ENCODE measurements around the gene SLC26A5. TPM values are rescaled to one million over a fixed set of nuclear protein-coding genes. Genes with fewer than 3 reads are reported as not detected.

Gene SLC26A5, protein sequence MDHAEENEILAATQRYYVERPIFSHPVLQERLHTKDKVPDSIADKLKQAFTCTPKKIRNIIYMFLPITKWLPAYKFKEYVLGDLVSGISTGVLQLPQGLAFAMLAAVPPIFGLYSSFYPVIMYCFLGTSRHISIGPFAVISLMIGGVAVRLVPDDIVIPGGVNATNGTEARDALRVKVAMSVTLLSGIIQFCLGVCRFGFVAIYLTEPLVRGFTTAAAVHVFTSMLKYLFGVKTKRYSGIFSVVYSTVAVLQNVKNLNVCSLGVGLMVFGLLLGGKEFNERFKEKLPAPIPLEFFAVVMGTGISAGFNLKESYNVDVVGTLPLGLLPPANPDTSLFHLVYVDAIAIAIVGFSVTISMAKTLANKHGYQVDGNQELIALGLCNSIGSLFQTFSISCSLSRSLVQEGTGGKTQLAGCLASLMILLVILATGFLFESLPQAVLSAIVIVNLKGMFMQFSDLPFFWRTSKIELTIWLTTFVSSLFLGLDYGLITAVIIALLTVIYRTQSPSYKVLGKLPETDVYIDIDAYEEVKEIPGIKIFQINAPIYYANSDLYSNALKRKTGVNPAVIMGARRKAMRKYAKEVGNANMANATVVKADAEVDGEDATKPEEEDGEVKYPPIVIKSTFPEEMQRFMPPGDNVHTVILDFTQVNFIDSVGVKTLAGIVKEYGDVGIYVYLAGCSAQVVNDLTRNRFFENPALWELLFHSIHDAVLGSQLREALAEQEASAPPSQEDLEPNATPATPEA
- total RNA-seq = not detected in 2 replicates

DNA sequence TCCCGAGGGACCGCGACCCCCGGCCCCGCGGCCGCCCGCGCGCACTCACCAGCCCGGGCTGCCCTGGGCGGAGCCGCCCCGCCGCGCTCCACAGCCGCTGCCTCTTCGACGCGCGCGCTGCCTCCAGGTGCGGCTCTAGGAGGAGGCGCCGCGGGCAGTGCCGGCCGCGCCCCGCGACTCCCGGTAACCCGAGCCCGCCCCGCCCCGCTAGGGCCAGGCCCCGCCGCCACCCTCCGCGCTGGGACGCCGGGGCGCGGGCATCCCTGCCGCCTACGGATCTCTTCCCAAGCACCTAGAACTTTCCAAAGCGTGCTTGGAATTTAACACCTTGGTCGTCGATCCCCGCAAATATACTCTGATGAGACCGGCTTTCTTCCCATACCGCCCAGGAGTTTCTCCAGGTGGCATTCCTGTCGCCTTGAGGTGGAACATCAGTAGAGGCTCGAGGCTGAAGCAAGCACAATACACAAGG, at the start of gene SLC26A5:
Gene SLC26A5, minus strand, starts transcription at position 159 of the 472 bp plus-strand sequence. CDS start 24,693 bp downstream, outside the sequence.

DNA sequence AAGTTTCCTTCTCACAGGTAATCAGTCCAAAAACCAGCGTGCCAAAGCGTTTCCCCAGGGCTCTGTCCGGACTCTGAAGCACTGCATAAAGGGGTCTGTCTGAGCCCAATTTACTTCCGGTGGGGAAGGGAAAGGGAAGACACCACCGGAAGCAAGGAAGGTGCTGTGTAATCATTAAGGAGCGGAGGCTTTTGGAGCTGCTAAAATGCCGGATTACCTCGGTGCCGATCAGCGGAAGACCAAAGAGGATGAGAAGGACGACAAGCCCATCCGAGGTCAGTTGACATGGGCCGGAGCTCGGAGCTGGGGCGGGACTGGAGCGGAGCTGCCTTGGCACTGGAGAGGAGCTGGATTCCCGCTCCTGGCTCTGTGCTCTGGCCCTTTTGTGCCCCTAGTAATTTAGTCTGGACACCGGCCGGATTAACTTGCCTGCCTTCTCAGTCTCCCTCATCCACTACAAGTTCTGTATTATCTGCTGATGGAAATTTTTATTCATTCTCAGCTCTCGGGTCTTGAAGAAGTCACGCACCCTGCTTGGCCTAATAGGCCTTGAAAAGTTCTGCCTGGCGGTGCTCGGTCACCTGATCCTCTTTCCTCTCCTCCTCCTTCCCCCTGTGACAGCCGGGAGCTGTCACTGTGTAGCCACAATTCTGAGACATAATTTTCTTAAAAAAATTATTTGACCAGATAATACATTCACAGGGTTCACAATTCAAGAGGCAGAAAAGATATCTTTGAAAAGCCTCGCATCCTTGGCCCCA, 98.3 kb downstream of the SLC26A5 start, which contains the start of gene PSMC2:
Gene PSMC2, plus strand, starts transcription at position 137 of the 761 bp plus-strand sequence. Its CDS starts 69 bp downstream, at position 206.

DNA sequence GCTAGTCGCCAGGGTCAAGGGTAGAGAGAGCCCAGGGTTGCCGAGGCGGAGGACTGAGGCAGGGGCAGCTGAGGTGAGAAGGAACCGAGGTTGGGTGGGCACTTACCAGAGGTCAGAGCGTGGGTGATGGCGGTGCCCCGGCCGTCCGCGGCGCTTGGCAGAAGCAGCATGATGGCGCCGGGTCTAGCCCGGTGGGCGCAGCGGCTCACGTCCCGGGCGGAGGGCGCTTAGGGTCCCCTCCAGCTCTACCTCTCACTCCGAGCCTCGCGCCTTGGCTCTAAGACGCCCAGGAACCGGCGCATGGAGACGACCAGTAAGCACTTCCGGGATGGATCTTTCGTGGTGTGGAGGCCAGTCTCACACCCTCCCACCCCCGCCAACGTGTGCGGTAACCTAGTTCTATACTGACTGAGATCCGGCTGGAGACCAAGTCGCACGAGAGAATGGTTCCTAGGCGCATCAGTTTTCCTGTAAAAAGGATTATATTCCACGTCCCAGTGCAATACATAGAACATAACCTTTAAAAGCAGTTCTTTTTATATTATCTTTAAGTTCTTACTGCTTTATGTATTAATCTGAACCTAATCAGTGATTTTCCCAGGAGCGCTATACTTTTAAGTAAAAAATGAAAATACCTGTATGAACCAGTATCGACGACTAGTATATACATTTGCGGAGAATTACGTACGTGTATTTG, 101.4 kb downstream of the SLC26A5 start, which contains the start of gene DNAJC2:
Gene DNAJC2, minus strand, starts transcription at position 315 of the 697 bp plus-strand sequence. Its CDS starts 145 bp downstream, at position 170.

Other genes starting within 250 kb of the SLC26A5 start
- 38.3 and 41.2 TPM in 2 replicates for gene PMPCB, start 148.8 kb downstream of the SLC26A5 start, total RNA-seq
- gene DNAJC2, start 101.4 kb downstream of the SLC26A5 start, total RNA-seq = 9.8 and 16.4 TPM in 2 replicates
- 165 and 170 TPM in 2 replicates for gene PSMC2, start 98.6 kb downstream of the SLC26A5 start, total RNA-seq

Measured in mammary microvascular endothelial cell (primary cell).